HG02981 (cell line): ENCODE data around the gene TOX2.

ENCODE experiments used
- ATAC-seq: cut with Tn5 transposase; IDR thresholded peaks from one replicate; pipeline ENCODE4 v1.9.1; 2021; ENCODE audit warnings: mild to moderate bottlenecking, moderate library complexity; ENCODE audit not compliant: unreplicated experiment

Gene TOX2

GRCh38 chr20:44117296-44118184 lies 202.9 kb downstream of the TOX2 start:
- ATAC-seq, result no peak

- ATAC-seq, result no peak
Observed at GRCh38 chr20:44118185-44119033, 203.8 kb downstream of the TOX2 start.
